ENCODE data around the gene ADAMTSL3. TPM values are rescaled to one million over a fixed set of nuclear protein-coding genes. Genes with fewer than 3 reads are reported as not detected.

The ADAMTSL3 gene
- total and polyA plus RNA-seq, 2 of the 8 experiments (the other 6 are each of a cell fraction or from before 2014, with no cell fraction given) = 0.35 to 1.4 TPM

- TF ChIP-seq, protein P1, sequence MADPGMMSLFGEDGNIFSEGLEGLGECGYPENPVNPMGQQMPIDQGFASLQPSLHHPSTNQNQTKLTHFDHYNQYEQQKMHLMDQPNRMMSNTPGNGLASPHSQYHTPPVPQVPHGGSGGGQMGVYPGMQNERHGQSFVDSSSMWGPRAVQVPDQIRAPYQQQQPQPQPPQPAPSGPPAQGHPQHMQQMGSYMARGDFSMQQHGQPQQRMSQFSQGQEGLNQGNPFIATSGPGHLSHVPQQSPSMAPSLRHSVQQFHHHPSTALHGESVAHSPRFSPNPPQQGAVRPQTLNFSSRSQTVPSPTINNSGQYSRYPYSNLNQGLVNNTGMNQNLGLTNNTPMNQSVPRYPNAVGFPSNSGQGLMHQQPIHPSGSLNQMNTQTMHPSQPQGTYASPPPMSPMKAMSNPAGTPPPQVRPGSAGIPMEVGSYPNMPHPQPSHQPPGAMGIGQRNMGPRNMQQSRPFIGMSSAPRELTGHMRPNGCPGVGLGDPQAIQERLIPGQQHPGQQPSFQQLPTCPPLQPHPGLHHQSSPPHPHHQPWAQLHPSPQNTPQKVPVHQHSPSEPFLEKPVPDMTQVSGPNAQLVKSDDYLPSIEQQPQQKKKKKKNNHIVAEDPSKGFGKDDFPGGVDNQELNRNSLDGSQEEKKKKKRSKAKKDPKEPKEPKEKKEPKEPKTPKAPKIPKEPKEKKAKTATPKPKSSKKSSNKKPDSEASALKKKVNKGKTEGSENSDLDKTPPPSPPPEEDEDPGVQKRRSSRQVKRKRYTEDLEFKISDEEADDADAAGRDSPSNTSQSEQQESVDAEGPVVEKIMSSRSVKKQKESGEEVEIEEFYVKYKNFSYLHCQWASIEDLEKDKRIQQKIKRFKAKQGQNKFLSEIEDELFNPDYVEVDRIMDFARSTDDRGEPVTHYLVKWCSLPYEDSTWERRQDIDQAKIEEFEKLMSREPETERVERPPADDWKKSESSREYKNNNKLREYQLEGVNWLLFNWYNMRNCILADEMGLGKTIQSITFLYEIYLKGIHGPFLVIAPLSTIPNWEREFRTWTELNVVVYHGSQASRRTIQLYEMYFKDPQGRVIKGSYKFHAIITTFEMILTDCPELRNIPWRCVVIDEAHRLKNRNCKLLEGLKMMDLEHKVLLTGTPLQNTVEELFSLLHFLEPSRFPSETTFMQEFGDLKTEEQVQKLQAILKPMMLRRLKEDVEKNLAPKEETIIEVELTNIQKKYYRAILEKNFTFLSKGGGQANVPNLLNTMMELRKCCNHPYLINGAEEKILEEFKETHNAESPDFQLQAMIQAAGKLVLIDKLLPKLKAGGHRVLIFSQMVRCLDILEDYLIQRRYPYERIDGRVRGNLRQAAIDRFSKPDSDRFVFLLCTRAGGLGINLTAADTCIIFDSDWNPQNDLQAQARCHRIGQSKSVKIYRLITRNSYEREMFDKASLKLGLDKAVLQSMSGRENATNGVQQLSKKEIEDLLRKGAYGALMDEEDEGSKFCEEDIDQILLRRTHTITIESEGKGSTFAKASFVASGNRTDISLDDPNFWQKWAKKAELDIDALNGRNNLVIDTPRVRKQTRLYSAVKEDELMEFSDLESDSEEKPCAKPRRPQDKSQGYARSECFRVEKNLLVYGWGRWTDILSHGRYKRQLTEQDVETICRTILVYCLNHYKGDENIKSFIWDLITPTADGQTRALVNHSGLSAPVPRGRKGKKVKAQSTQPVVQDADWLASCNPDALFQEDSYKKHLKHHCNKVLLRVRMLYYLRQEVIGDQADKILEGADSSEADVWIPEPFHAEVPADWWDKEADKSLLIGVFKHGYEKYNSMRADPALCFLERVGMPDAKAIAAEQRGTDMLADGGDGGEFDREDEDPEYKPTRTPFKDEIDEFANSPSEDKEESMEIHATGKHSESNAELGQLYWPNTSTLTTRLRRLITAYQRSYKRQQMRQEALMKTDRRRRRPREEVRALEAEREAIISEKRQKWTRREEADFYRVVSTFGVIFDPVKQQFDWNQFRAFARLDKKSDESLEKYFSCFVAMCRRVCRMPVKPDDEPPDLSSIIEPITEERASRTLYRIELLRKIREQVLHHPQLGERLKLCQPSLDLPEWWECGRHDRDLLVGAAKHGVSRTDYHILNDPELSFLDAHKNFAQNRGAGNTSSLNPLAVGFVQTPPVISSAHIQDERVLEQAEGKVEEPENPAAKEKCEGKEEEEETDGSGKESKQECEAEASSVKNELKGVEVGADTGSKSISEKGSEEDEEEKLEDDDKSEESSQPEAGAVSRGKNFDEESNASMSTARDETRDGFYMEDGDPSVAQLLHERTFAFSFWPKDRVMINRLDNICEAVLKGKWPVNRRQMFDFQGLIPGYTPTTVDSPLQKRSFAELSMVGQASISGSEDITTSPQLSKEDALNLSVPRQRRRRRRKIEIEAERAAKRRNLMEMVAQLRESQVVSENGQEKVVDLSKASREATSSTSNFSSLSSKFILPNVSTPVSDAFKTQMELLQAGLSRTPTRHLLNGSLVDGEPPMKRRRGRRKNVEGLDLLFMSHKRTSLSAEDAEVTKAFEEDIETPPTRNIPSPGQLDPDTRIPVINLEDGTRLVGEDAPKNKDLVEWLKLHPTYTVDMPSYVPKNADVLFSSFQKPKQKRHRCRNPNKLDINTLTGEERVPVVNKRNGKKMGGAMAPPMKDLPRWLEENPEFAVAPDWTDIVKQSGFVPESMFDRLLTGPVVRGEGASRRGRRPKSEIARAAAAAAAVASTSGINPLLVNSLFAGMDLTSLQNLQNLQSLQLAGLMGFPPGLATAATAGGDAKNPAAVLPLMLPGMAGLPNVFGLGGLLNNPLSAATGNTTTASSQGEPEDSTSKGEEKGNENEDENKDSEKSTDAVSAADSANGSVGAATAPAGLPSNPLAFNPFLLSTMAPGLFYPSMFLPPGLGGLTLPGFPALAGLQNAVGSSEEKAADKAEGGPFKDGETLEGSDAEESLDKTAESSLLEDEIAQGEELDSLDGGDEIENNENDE (IDR thresholded peaks at IDR 0.05; ENCODE audit: insufficient replicate concordance, low read length) = no peak
- no peak for TF ChIP-seq YY1 (IDR thresholded peaks at IDR 0.05; ENCODE audit: low read depth, low read length)
Observed at GRCh38 chr15:83982748-83983147, 328.8 kb downstream of the ADAMTSL3 start (continued).
